GM23248 (cell line): ENCODE results near the gene TRPM1.

ENCODE experiments used
- EZH2 ChIP-seq: fragments of 200-600 bp; sonication (generic); IDR thresholded peaks from 2 replicates; pipeline ENCODE4 v1.6.1; 2018; ENCODE audit warnings: antibody characterized with exemption, mild to moderate bottlenecking; ENCODE audit not compliant: insufficient read depth, poor library complexity, severe bottlenecking
- EZH2phosphoT487 ChIP-seq: fragments of 200-600 bp; sonication (generic); IDR thresholded peaks from 2 replicates; pipeline ENCODE4 v1.6.1; 2018; ENCODE audit warnings: antibody characterized with exemption, moderate library complexity, mild to moderate bottlenecking, low read depth; ENCODE audit not compliant: insufficient read depth

GRCh38 chr15:31079519-31079918, 22.0 kb downstream of the TRPM1 start:
- TF ChIP-seq EZH2 (no peak), EZH2phosphoT487 (no peak)
